ENCODE data around the gene RYR3. TPM values are rescaled to one million over a fixed set of nuclear protein-coding genes. Genes with fewer than 3 reads are reported as not detected.

The RYR3 gene
- total RNA-seq, 4 donors from 2014 or later = 1.5 to 7.3 (median 1.9) TPM

- TF ChIP-seq CTCF (IDR thresholded peaks at IDR 0.05; ENCODE audit: low read depth) = no peak
Observed at GRCh38 chr15:33912326-33912725, 601.6 kb downstream of the RYR3 start.

- TF ChIP-seq CTCF (IDR thresholded peaks at IDR 0.05; ENCODE audit: low read depth) = no peak
Observed at GRCh38 chr15:33913459-33913858, 602.7 kb downstream of the RYR3 start.

Small RNA genes lying within 50 kb of the gene (small RNA-seq; reads per million reads assigned to genes)
- gene RF00019 = 0.49 reads per million

Other genes starting within 250 kb of the RYR3 start
- gene FMN1, start 116.3 kb upstream of the RYR3 start, total RNA-seq = 10 to 100 TPM; 15.6 to 76.7 (median 53.9) TPM